Liver (tissue), 9 donors: ENCODE measurements around the gene FARS2. TPM values are rescaled to one million over a fixed set of nuclear protein-coding genes. Genes with fewer than 3 reads are reported as not detected.

Experiments used
- DNase-seq: peaks from one replicate; pipeline ENCODE4 v3.0.0-alpha.2; 2017; ENCODE audit warnings: low spot score
- H3K27ac ChIP-seq, 2 donors: one replicate each; pipeline ENCODE4 v1.7.0; 2013; ENCODE audit warnings: inconsistent platforms in 2 of 2, low read length in 2 of 2, control low read depth in 1 of 2, low read depth in 1 of 2, mild to moderate bottlenecking in 1 of 2
- H3K27me3 ChIP-seq, 4 donors: one replicate each; pipeline versions ENCODE4 v1.6.1 to v1.7.0; 2013; ENCODE audit warnings: low read length in 3 of 4, inconsistent platforms in 1 of 4, mild to moderate bottlenecking in 1 of 4, moderate library complexity in 1 of 4; ENCODE audit not compliant: control insufficient read depth in 4 of 4, insufficient read depth in 4 of 4
- H3K36me3 ChIP-seq, 4 donors: one replicate each; pipeline versions ENCODE4 v1.6.1 to v1.7.0; 2013; ENCODE audit warnings: low read length in 3 of 4, mild to moderate bottlenecking in 3 of 4, low read depth in 1 of 4, moderate library complexity in 1 of 4; ENCODE audit not compliant: control insufficient read depth in 4 of 4, insufficient read depth in 3 of 4
- H3K4me1 ChIP-seq, 4 donors: one replicate each; pipeline versions ENCODE4 v1.6.1 to v1.7.0; 2013; ENCODE audit warnings: low read length in 3 of 4, mild to moderate bottlenecking in 3 of 4, moderate library complexity in 1 of 4; ENCODE audit not compliant: control insufficient read depth in 4 of 4, insufficient read depth in 4 of 4
- H3K4me3 ChIP-seq, 3 donors: one replicate each; pipeline versions ENCODE4 v1.6.1 to v1.7.0; 2013; ENCODE audit warnings: low read length in 3 of 3, control low read depth in 1 of 3, low read depth in 1 of 3, mild to moderate bottlenecking in 1 of 3
- H3K9ac ChIP-seq, 2 donors: one replicate each; pipeline ENCODE4 v1.7.0; 2013; ENCODE audit warnings: low read length in 2 of 2, mild to moderate bottlenecking in 2 of 2, moderate library complexity in 2 of 2, control low read depth in 1 of 2, low read depth in 1 of 2
- H3K9me3 ChIP-seq, 4 donors: one replicate each; pipeline versions ENCODE4 v1.6.1 to v1.7.0; 2013; ENCODE audit warnings: low read length in 3 of 4; ENCODE audit not compliant: control insufficient read depth in 4 of 4
- CTCF ChIP-seq: fragments of 150-350 bp; IDR thresholded peaks from 2 replicates; pipeline ENCODE4 v1.5.1; 2017; ENCODE audit warnings: improper control_type of control experiment, low read depth, low read length; ENCODE audit not compliant: missing input control
- EGR1 ChIP-seq, 2 donors: IDR thresholded peaks; 2 replicates each; pipeline ENCODE4 v1.6.1; 2016 to 2018; ENCODE audit warnings: antibody characterized with exemption in 2 of 2, low read depth in 2 of 2
- FOXA1 ChIP-seq: IDR thresholded peaks from 2 replicates; pipeline ENCODE4 v1.6.1; 2016; ENCODE audit warnings: antibody characterized with exemption
- FOXA2 ChIP-seq: IDR thresholded peaks from 2 replicates; pipeline ENCODE4 v1.6.1; 2016; ENCODE audit warnings: antibody characterized with exemption
- GABPA ChIP-seq, 2 donors: IDR thresholded peaks in 1 of 2; conservative IDR thresholded peaks in 1 of 2; 2 replicates each; pipeline ENCODE4 v1.6.1; 2016; ENCODE audit warnings: antibody characterized with exemption in 2 of 2, mild to moderate bottlenecking in 1 of 2, moderate library complexity in 1 of 2
- HNF4A ChIP-seq, 2 donors: conservative IDR thresholded peaks; 2 replicates each; pipeline ENCODE4 v1.6.1; 2016; ENCODE audit warnings: antibody characterized with exemption in 2 of 2, mild to moderate bottlenecking in 2 of 2
- HNF4G ChIP-seq: IDR thresholded peaks from 2 replicates; pipeline ENCODE4 v1.6.1; 2016; ENCODE audit warnings: antibody characterized with exemption
- JUND ChIP-seq, 2 donors: IDR thresholded peaks; 2 replicates each; pipeline ENCODE4 v1.6.1; 2016; ENCODE audit warnings: antibody characterized with exemption in 2 of 2
- MAX ChIP-seq: IDR thresholded peaks from 2 replicates; pipeline ENCODE4 v1.6.1; 2016; ENCODE audit warnings: antibody characterized with exemption
- NR2F2 ChIP-seq: IDR thresholded peaks from 2 replicates; pipeline ENCODE4 v1.6.1; 2016; ENCODE audit warnings: antibody characterized with exemption
- RAD21 ChIP-seq, 2 donors: IDR thresholded peaks; 2 replicates each; pipeline ENCODE4 v1.6.1; 2016; ENCODE audit warnings: antibody characterized with exemption in 2 of 2, mild to moderate bottlenecking in 2 of 2
- REST ChIP-seq: IDR thresholded peaks from 2 replicates; pipeline ENCODE4 v1.6.1; 2016; ENCODE audit warnings: antibody characterized with exemption, mild to moderate bottlenecking
- RXRA ChIP-seq, 2 donors: IDR thresholded peaks; 2 replicates each; pipeline ENCODE4 v1.6.1; 2017 to 2018; ENCODE audit warnings: antibody characterized with exemption in 2 of 2, mild to moderate bottlenecking in 1 of 2
- SP1 ChIP-seq: IDR thresholded peaks from 2 replicates; pipeline ENCODE4 v1.6.1; 2018; ENCODE audit warnings: antibody characterized with exemption, mild to moderate bottlenecking
- TAF1 ChIP-seq: conservative IDR thresholded peaks from 2 replicates; pipeline ENCODE4 v1.6.1; 2016; ENCODE audit warnings: antibody characterized with exemption, mild to moderate bottlenecking
- YY1 ChIP-seq: IDR thresholded peaks from 2 replicates; pipeline ENCODE4 v1.6.1; 2016; ENCODE audit warnings: antibody characterized with exemption, mild to moderate bottlenecking
- ZBTB33 ChIP-seq: IDR thresholded peaks from 2 replicates; pipeline ENCODE4 v1.6.1; 2016; ENCODE audit warnings: antibody characterized with exemption
- WGBS: extraction: QIAGEN DNeasy Blood & Tissue Kit; methylation state at CpG from one replicate; pipeline ENCODE4 v1.1.7; 2013; 5-methylcytosine and 5-hydroxymethylcytosine counted together
- polyA plus RNA-seq, 2 donors: library from polyadenylated mRNA; stranded (reverse) in 1 of 2; unstranded in 1 of 2; fragments of 200-250 nt in 1 of 2; fragments of >200 nt in 1 of 2; fragmentation: Nextera tagmentation in 1 of 2; extraction: Ambion mirVana in 1 of 2; gene quantifications; one replicate each; pipeline versions ENCODE4 v1.2.1 to v1.2.3, GENCODE V29; 2013 to 2015
- total RNA-seq, 2 donors: library from RNA; depleted of rRNA; stranded (reverse); fragments of >200 nt; gene quantifications; one replicate each; pipeline ENCODE4 v1.2.3, GENCODE V29; 2014
- donor health status: healthy.
- donor health status: healthy.
- donor health status: healthy.
- donor health status: healthy.
- donor health status: healthy.

Gene FARS2
- total and polyA plus RNA-seq, 4 donors, result 7.8 to 25.9 (median 11.2) TPM

GRCh38 chr6:5776706-5777390 is 515.5 kb downstream of the FARS2 start:
- H3K27me3 ChIP-seq, result no peaks in the 10 kb centered on the region
- TF ChIP-seq CTCF (no peak), HNF4A (conservative IDR thresholded peaks at IDR 0.05) (no peak), EGR1 (IDR thresholded peaks at IDR 0.05; ENCODE audit: low read depth in 2 of 2) (no peak), TAF1 (no peak), REST (no peak), MAX (no peak), NR2F2 (no peak), FOXA2 (no peak), JUND (IDR thresholded peaks at IDR 0.05) (no peak)
- no peaks in the 10 kb centered on the region for H3K9me3 ChIP-seq
- WGBS, result 93% methylated on average over 12 of the region's 12 CpGs
- DNase-seq, result no peak
- no peak overlapping the region for H3K9ac ChIP-seq
- H3K4me3 ChIP-seq, result no peak overlapping the region
- no peaks in the 10 kb centered on the region for H3K36me3 ChIP-seq
- no peak overlapping the region for H3K27ac ChIP-seq
- no peaks in the 10 kb centered on the region for H3K4me1 ChIP-seq

GRCh38 chr6:5778317-5778857 is 517.1 kb downstream of the FARS2 start:
- H3K27me3 ChIP-seq, result no peaks in the 10 kb centered on the region
- H3K27ac ChIP-seq, result no peak overlapping the region
- H3K9me3 ChIP-seq, result no peaks in the 10 kb centered on the region
- DNase-seq, result no peak
- 92% methylated on average over 7 of the region's 7 CpGs for WGBS
- no peaks in the 10 kb centered on the region for H3K4me1 ChIP-seq
- H3K36me3 ChIP-seq, result no peaks in the 10 kb centered on the region
- H3K4me3 ChIP-seq, result no peak overlapping the region
- H3K9ac ChIP-seq, result no peak overlapping the region
- TF ChIP-seq FOXA1 (no peak), ZBTB33 (no peak), FOXA2 (no peak), SP1 (no peak), JUND (IDR thresholded peaks at IDR 0.05) (no peak), TAF1 (no peak), YY1 (no peak), HNF4G (no peak), RAD21 (IDR thresholded peaks at IDR 0.05) (no peak), EGR1 (IDR thresholded peaks at IDR 0.05; ENCODE audit: low read depth in 2 of 2) (no peak), GABPA (IDR thresholded peaks at IDR 0.05 in 1 of 2, conservative IDR thresholded peaks at IDR 0.05 in 1 of 2) (no peak), RXRA (IDR thresholded peaks at IDR 0.05) (no peak), CTCF (no peak), REST (no peak), HNF4A (conservative IDR thresholded peaks at IDR 0.05) (no peak), NR2F2 (no peak)
